Tibial nerve (tissue), 4 donors: ENCODE measurements around the gene CHTF18. TPM values are rescaled to one million over a fixed set of nuclear protein-coding genes. Genes with fewer than 3 reads are reported as not detected.

Experiments
- DNase-seq, 2 donors: peaks; one replicate each; pipeline ENCODE4 v3.0.0-alpha.2; 2019; ENCODE audit warnings: low spot score in 2 of 2
- H3K27ac ChIP-seq, 4 donors: fragments of 200-600 bp; sonication (generic) in 3 of 4; one replicate each; pipeline ENCODE4 v1.5.1; 2017 to 2019; ENCODE audit warnings: mild to moderate bottlenecking in 1 of 4
- H3K27me3 ChIP-seq, 2 donors: fragments of 200-600 bp; sonication (generic) in 1 of 2; one replicate each; pipeline versions ENCODE4 v1.5.1 to v1.6.0; 2017 to 2019
- H3K36me3 ChIP-seq, 3 donors: fragments of 200-600 bp; sonication (generic); one replicate each; pipeline ENCODE4 v1.5.1; 2018 to 2019
- H3K4me1 ChIP-seq, 4 donors: fragments of 200-600 bp; sonication (generic) in 3 of 4; one replicate each; pipeline ENCODE4 v1.5.1; 2017 to 2019
- H3K4me3 ChIP-seq, 4 donors: fragments of 200-600 bp; sonication (generic) in 3 of 4; one replicate each; pipeline ENCODE4 v1.5.1; 2017 to 2019; ENCODE audit warnings: mild to moderate bottlenecking in 1 of 4, moderate library complexity in 1 of 4
- H3K9me3 ChIP-seq, 4 donors: fragments of 200-600 bp; sonication (generic) in 3 of 4; one replicate each; pipeline ENCODE4 v1.5.1; 2017 to 2019
- CTCF ChIP-seq, 5 experiments: fragments of 200-600 bp in 3 of 5; fragments of 450-650 bp in 2 of 5; sonication (generic) in 3 of 5; IDR thresholded peaks; one replicate each; pipeline ENCODE4 v1.5.1; 2016 to 2019; ENCODE audit warnings: antibody characterized with exemption in 5 of 5, mild to moderate bottlenecking in 3 of 5, moderate library complexity in 2 of 5
- EP300 ChIP-seq, 2 donors: sonication (generic); formaldehyde crosslinking; IDR thresholded peaks; one replicate each; pipeline ENCODE4 v1.6.1; 2017; ENCODE audit warnings: antibody characterized with exemption in 2 of 2, mild to moderate bottlenecking in 1 of 2
- POLR2A ChIP-seq, 2 donors: fragments of 450-650 bp; IDR thresholded peaks; one replicate each; pipeline ENCODE4 v1.6.1; 2017; ENCODE audit warnings: antibody characterized with exemption in 2 of 2, mild to moderate bottlenecking in 2 of 2, moderate library complexity in 2 of 2
- WGBS, 2 donors: methylation state at CpG; one replicate each; pipeline ENCODE4 v1.1.5; 2018; 5-methylcytosine and 5-hydroxymethylcytosine counted together
- total RNA-seq, 4 donors: library from RNA; depleted of rRNA; stranded (reverse); fragments of >200 nt; gene quantifications; one replicate each; pipeline ENCODE4 v1.1.0, GENCODE V29; 2016

Gene CHTF18
- total RNA-seq, 4 donors from 2014 or later, result 6.1 to 57.5 (median 17.7) TPM

GRCh38 chr16:830871-831570 is 42.6 kb downstream of the CHTF18 start:
- H3K9me3 ChIP-seq, result peaks cover 0 to 28% (median 3%) of the 10 kb centered on the region in 4 donors
- H3K27ac ChIP-seq, result no peak overlapping the region
- no peak for DNase-seq
- peaks cover 0 to 38% of the 10 kb centered on the region in 2 donors for H3K27me3 ChIP-seq
- TF ChIP-seq POLR2A (IDR thresholded peaks at IDR 0.05) (no peak), CTCF (IDR thresholded peaks at IDR 0.05) (no peak), EP300 (IDR thresholded peaks at IDR 0.05) (no peak)
- H3K4me3 ChIP-seq, result no peak overlapping the region
- WGBS, 2 donors, result 57 to 69% methylated on average over 22 to 24 of the region's 24 CpGs
- H3K36me3 ChIP-seq, result no peaks in the 10 kb centered on the region
- peaks cover 0 to 9% (median 0%) of the 10 kb centered on the region in 4 donors for H3K4me1 ChIP-seq

GRCh38 chr16:831571-832413 is 43.4 kb downstream of the CHTF18 start:
- WGBS, 2 donors, result 47 to 61% methylated on average over 16 to 23 of the region's 27 CpGs
- H3K9me3 ChIP-seq, result peaks cover 0 to 35% (median 5%) of the 10 kb centered on the region in 4 donors
- TF ChIP-seq EP300 (IDR thresholded peaks at IDR 0.05), result no peak
- TF ChIP-seq POLR2A (IDR thresholded peaks at IDR 0.05), result no peak
- H3K36me3 ChIP-seq, result no peaks in the 10 kb centered on the region
- H3K27ac ChIP-seq, result no peak overlapping the region
- H3K4me1 ChIP-seq, result peaks cover 0 to 9% (median 0%) of the 10 kb centered on the region in 4 donors
- DNase-seq, result no peak
- no peak overlapping the region for H3K4me3 ChIP-seq
- peaks cover 0 to 35% of the 10 kb centered on the region in 2 donors for H3K27me3 ChIP-seq

- 39 to 47% methylated on average over 31 of the region's 35 CpGs for WGBS, 2 donors
- TF ChIP-seq POLR2A (IDR thresholded peaks at IDR 0.05) (no peak), CTCF (IDR thresholded peaks at IDR 0.05) (no peak), EP300 (IDR thresholded peaks at IDR 0.05) (no peak)
- Histone ChIP-seq H3K4me1 (peaks cover 0 to 9% (median 0%) of the 10 kb centered on the region in 4 donors), H3K4me3 (no peak overlapping the region), H3K36me3 (no peaks in the 10 kb centered on the region), H3K27me3 (peaks cover 0 to 35% of the 10 kb centered on the region in 2 donors), H3K9me3 (peaks cover 0 to 45% (median 8%) of the 10 kb centered on the region in 4 donors), H3K27ac (no peak overlapping the region)
- no peak for DNase-seq
These were observed 44.4 kb downstream of the CHTF18 start for GRCh38 chr16:832652-833336.

GRCh38 chr16:833411-833810 is 45.0 kb downstream of the CHTF18 start:
- 79 to 81% methylated on average over 12 to 14 of the region's 14 CpGs for WGBS, 2 donors
- Histone ChIP-seq H3K4me1 (peaks cover 0 to 9% (median 0%) of the 10 kb centered on the region in 4 donors), H3K27ac (no peak overlapping the region), H3K36me3 (no peaks in the 10 kb centered on the region), H3K27me3 (peaks cover 0 to 35% of the 10 kb centered on the region in 2 donors), H3K9me3 (peaks cover 0 to 49% (median 8%) of the 10 kb centered on the region in 4 donors), H3K4me3 (no peak overlapping the region)
- TF ChIP-seq POLR2A (IDR thresholded peaks at IDR 0.05), result no peak
- no peak for TF ChIP-seq EP300 (IDR thresholded peaks at IDR 0.05)
- no peak for TF ChIP-seq CTCF (IDR thresholded peaks at IDR 0.05)
- DNase-seq, result no peak

GRCh38 chr16:835373-835772 is 47.0 kb downstream of the CHTF18 start:
- DNase-seq, result no peak
- 95 to 98% methylated on average over 5 to 9 of the region's 10 CpGs for WGBS, 2 donors
- H3K4me1 ChIP-seq, result peaks cover 0 to 9% (median 0%) of the 10 kb centered on the region in 4 donors
- TF ChIP-seq EP300 (IDR thresholded peaks at IDR 0.05) (no peak), CTCF (IDR thresholded peaks at IDR 0.05) (no peak), POLR2A (IDR thresholded peaks at IDR 0.05) (no peak)
- no peak overlapping the region for H3K27ac ChIP-seq
- H3K4me3 ChIP-seq, result no peak overlapping the region
- H3K36me3 ChIP-seq, result no peaks in the 10 kb centered on the region
- peaks cover 0 to 45% of the 10 kb centered on the region in 2 donors for H3K27me3 ChIP-seq
- peaks cover 0 to 49% (median 8%) of the 10 kb centered on the region in 4 donors for H3K9me3 ChIP-seq
